H9 (cell line): ENCODE data around the gene KLF16. TPM values are rescaled to one million over a fixed set of nuclear protein-coding genes. Genes with fewer than 3 reads are reported as not detected.
A peak's percentile ranks its signal among the peaks of the same experiment; 100 is the strongest.

ENCODE experiments used
- DNase-seq: peaks from one replicate; pipeline ENCODE4 v3.0.0-alpha.2; 2017
- H2AFZ ChIP-seq: one replicate; pipeline ENCODE4 v1.6.1; 2013; ENCODE audit warnings: mild to moderate bottlenecking, low read length, control low read depth, moderate library complexity
- H2AK5ac ChIP-seq: 2 replicates; pipeline ENCODE4 v1.6.1; 2013; ENCODE audit warnings: low read length, control low read depth, mixed read lengths; ENCODE audit not compliant: insufficient read length
- H2BK120ac ChIP-seq: one replicate; pipeline ENCODE4 v1.6.1; 2013; ENCODE audit warnings: low read depth, mild to moderate bottlenecking, low read length, control low read depth, inconsistent platforms; ENCODE audit not compliant: poor library complexity, severe bottlenecking
- H2BK12ac ChIP-seq: 2 replicates; pipeline ENCODE4 v1.6.1; 2013; ENCODE audit warnings: low read length, control low read depth, mixed read lengths, low read depth; ENCODE audit not compliant: insufficient read length
- H2BK15ac ChIP-seq: 2 replicates; pipeline ENCODE4 v1.6.1; 2013; ENCODE audit warnings: low read depth, low read length, control low read depth
- H2BK20ac ChIP-seq: one replicate; pipeline ENCODE4 v1.6.1; 2013; ENCODE audit warnings: low read depth, mild to moderate bottlenecking, low read length, control low read depth, inconsistent platforms; ENCODE audit not compliant: poor library complexity, severe bottlenecking
- H2BK5ac ChIP-seq: 2 replicates; pipeline ENCODE4 v1.6.1; 2013; ENCODE audit warnings: low read length, control low read depth, mixed read lengths; ENCODE audit not compliant: insufficient read length
- H3K14ac ChIP-seq: 2 replicates; pipeline ENCODE4 v1.6.1; 2013; ENCODE audit warnings: low read length, control low read depth; ENCODE audit not compliant: insufficient read depth
- H3K18ac ChIP-seq: 2 replicates; pipeline ENCODE4 v1.6.1; 2013; ENCODE audit warnings: low read depth, mild to moderate bottlenecking, mixed read lengths, low read length, control low read depth; ENCODE audit not compliant: insufficient read length
- H3K23ac ChIP-seq: 2 replicates; pipeline ENCODE4 v1.6.1; 2013; ENCODE audit warnings: low read length, control low read depth, mixed read lengths, low read depth; ENCODE audit not compliant: insufficient read length
- H3K23me2 ChIP-seq: 2 replicates; pipeline ENCODE4 v1.6.1; 2013; ENCODE audit warnings: low read depth, mild to moderate bottlenecking, mixed read lengths, low read length, control low read depth; ENCODE audit not compliant: insufficient read length, poor library complexity, severe bottlenecking
- H3K27ac ChIP-seq: 2 replicates; pipeline ENCODE4 v1.5.1; 2013; ENCODE audit warnings: low read length, control low read depth, mixed read lengths, low read depth; ENCODE audit not compliant: insufficient read length
- H3K27me3 ChIP-seq: 2 replicates; pipeline ENCODE4 v1.6.1; 2013; ENCODE audit warnings: low read length, control low read depth, inconsistent platforms; ENCODE audit not compliant: insufficient read depth
- H3K4ac ChIP-seq: 2 replicates; pipeline ENCODE4 v1.6.1; 2013; ENCODE audit warnings: low read depth, mild to moderate bottlenecking, control low read depth, inconsistent platforms, low read length, moderate library complexity
- H3K4me1 ChIP-seq: 2 replicates; pipeline ENCODE4 v1.6.1; 2013; ENCODE audit warnings: low read length, control low read depth, inconsistent platforms; ENCODE audit not compliant: insufficient read depth
- H3K4me2 ChIP-seq: 2 replicates; pipeline ENCODE4 v1.6.1; 2013; ENCODE audit warnings: low read length, control low read depth, mixed read lengths; ENCODE audit not compliant: insufficient read length, insufficient read depth
- H3K56ac ChIP-seq: 2 replicates; pipeline ENCODE4 v1.6.1; 2013; ENCODE audit warnings: low read depth, mild to moderate bottlenecking, mixed read lengths, low read length, control low read depth; ENCODE audit not compliant: insufficient read length
- H3K79me1 ChIP-seq: 2 replicates; pipeline ENCODE4 v1.6.1; 2013; ENCODE audit warnings: low read depth, mild to moderate bottlenecking, moderate library complexity, low read length, control low read depth, inconsistent platforms; ENCODE audit not compliant: insufficient read depth, poor library complexity, severe bottlenecking
- H3K79me2 ChIP-seq: 2 replicates; pipeline ENCODE4 v1.6.1; 2013; ENCODE audit warnings: low read length, control low read depth, inconsistent platforms; ENCODE audit not compliant: insufficient read depth
- H3K9ac ChIP-seq: 2 replicates; pipeline ENCODE4 v1.6.1; 2013; ENCODE audit warnings: low read length, control low read depth, mixed read lengths; ENCODE audit not compliant: insufficient read length; ENCODE audit errors: extremely low read depth
- H3K9me3 ChIP-seq: one replicate; pipeline ENCODE4 v1.6.1; 2013; ENCODE audit warnings: low read depth, low read length, inconsistent platforms; ENCODE audit not compliant: control insufficient read depth
- H3T11ph ChIP-seq: one replicate; pipeline ENCODE4 v1.6.1; 2013; ENCODE audit warnings: mild to moderate bottlenecking, low read length, control low read depth, inconsistent platforms
- H4K20me1 ChIP-seq: one replicate; pipeline ENCODE4 v1.6.1; 2013; ENCODE audit not compliant: control insufficient read depth, insufficient read length, insufficient read depth
- H4K5ac ChIP-seq: 2 replicates; pipeline ENCODE4 v1.6.1; 2013; ENCODE audit warnings: low read depth, mild to moderate bottlenecking, mixed read lengths, low read length, control low read depth; ENCODE audit not compliant: insufficient read length
- H4K8ac ChIP-seq: replicated peaks from 2 replicates; pipeline ENCODE4 v1.6.1; 2013; ENCODE audit warnings: low read length, control low read depth, mixed read lengths, low read depth; ENCODE audit not compliant: insufficient read length
- H4K91ac ChIP-seq: 2 replicates; pipeline ENCODE4 v1.6.1; 2013; ENCODE audit warnings: low read depth, mild to moderate bottlenecking, moderate library complexity, mixed read lengths, low read length, control low read depth; ENCODE audit not compliant: insufficient read length
- H3K27ac Mint-ChIP-seq, 3 experiments: 2 replicates in 2 of 3; 3 replicates in 1 of 3; pipeline ENCODE4 v1.8.0; 2020 to 2021; ENCODE audit warnings: mixed read lengths in 3 of 3, mild to moderate bottlenecking in 1 of 3, moderate library complexity in 1 of 3
- H3K27me3 Mint-ChIP-seq: 2 replicates; pipeline ENCODE4 v1.8.0; 2021; ENCODE audit warnings: low read depth, mild to moderate bottlenecking, moderate library complexity, mixed read lengths
- H3K36me3 Mint-ChIP-seq, 3 experiments: 2 replicates in 2 of 3; 3 replicates in 1 of 3; pipeline ENCODE4 v1.8.0; 2020 to 2021; ENCODE audit warnings: low read depth in 3 of 3, mixed read lengths in 3 of 3; ENCODE audit not compliant: insufficient read depth in 1 of 3
- H3K4me1 Mint-ChIP-seq, 2 experiments: 2 replicates each; pipeline ENCODE4 v1.8.0; 2020; ENCODE audit warnings: mixed read lengths in 2 of 2
- H3K4me3 Mint-ChIP-seq, 2 experiments: 2 replicates in 1 of 2; 3 replicates in 1 of 2; pipeline ENCODE4 v1.8.0; 2020 to 2021; ENCODE audit warnings: mild to moderate bottlenecking in 2 of 2, mixed read lengths in 2 of 2, moderate library complexity in 1 of 2
- H3K9me3 Mint-ChIP-seq, 2 experiments: 2 replicates in 1 of 2; 3 replicates in 1 of 2; pipeline ENCODE4 v1.8.0; 2020; ENCODE audit warnings: mild to moderate bottlenecking in 2 of 2, mixed read lengths in 2 of 2, moderate library complexity in 1 of 2
- WGBS: extraction: QIAGEN DNeasy Blood & Tissue Kit; methylation state at CpG from one replicate; pipeline ENCODE4 v1.1.7; 2013; ENCODE audit warnings: missing lambda C conversion rate, low lambda C conversion rate, mixed read lengths; ENCODE audit not compliant: insufficient read length; ENCODE audit errors: extremely low coverage; 5-methylcytosine and 5-hydroxymethylcytosine counted together
- total RNA-seq: library from RNA; stranded (reverse); gene quantifications from 2 replicates; pipeline ENCODE4 v1.2.1, GENCODE V29; 2021
- TF ChIP-seq, protein P1 (sequence below): fragments of 200-600 bp; sonication (generic); conservative IDR thresholded peaks from 3 replicates; pipeline ENCODE4 v1.8.0; 2021; ENCODE audit warnings: antibody characterized with exemption, mild to moderate bottlenecking

KLF16 gene
- total RNA-seq, 1 experiment from 2014 or later = 66.8 TPM

DNA sequence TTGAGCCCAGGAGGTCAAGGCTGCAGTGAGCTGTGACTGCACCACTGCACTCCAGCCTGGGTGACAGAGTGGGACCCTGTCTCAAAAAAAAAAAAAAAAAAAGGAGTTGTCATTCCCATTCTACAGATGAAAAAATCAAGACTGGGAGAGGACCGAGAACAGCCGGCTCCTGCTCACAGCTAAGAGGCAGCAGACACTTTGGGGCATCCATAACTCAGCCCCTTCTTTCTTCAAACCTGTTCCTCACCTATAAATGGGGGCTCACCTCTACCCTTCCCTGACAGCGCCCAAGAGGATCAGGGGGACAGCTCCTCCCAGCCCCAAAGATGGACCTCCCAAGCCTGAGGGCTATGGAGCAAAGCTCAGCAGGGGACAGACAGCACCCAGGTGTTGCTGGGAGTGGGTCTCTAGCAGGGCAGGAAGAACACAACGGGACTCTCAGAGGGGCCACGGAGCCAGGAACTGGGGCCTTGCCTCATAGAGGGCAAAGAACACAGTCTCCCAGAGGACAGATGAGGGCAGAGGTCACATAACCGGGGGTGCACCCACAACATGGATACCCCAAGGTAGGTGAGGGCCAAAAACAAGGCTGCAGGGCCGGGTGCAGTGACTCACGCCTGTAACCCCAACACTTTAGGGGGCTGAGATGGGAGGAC, 3.4 kb upstream of the KLF16 start:
- peak overlapping the region in 1 of 2 experiments; percentile 38; a peak in 1 of 5 replicates for H3K4me3 Mint-ChIP-seq
- TF ChIP-seq, protein P1, sequence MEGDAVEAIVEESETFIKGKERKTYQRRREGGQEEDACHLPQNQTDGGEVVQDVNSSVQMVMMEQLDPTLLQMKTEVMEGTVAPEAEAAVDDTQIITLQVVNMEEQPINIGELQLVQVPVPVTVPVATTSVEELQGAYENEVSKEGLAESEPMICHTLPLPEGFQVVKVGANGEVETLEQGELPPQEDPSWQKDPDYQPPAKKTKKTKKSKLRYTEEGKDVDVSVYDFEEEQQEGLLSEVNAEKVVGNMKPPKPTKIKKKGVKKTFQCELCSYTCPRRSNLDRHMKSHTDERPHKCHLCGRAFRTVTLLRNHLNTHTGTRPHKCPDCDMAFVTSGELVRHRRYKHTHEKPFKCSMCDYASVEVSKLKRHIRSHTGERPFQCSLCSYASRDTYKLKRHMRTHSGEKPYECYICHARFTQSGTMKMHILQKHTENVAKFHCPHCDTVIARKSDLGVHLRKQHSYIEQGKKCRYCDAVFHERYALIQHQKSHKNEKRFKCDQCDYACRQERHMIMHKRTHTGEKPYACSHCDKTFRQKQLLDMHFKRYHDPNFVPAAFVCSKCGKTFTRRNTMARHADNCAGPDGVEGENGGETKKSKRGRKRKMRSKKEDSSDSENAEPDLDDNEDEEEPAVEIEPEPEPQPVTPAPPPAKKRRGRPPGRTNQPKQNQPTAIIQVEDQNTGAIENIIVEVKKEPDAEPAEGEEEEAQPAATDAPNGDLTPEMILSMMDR = no peak
- Histone ChIP-seq H3K79me1 (no peaks in the 10 kb centered on the region), H3K56ac (no peak overlapping the region), H4K8ac (no peak overlapping the region), H4K20me1 (peaks cover 3% of the 10 kb centered on the region), H2BK15ac (no peak overlapping the region), H3K9me3 (no peaks in the 10 kb centered on the region), H3K4me2 (no peak overlapping the region), H2AFZ (no peak overlapping the region), H3K18ac (no peak overlapping the region), H2BK20ac (no peak overlapping the region), H2AK5ac (no peak overlapping the region), H3K23me2 (peaks cover 6% of the 10 kb centered on the region), H3T11ph (no peak overlapping the region), H3K27me3 (no peaks in the 10 kb centered on the region), H3K9ac (no peak overlapping the region), H3K23ac (no peak overlapping the region), H3K27ac (no peak overlapping the region), H4K5ac (no peak overlapping the region), H2BK120ac (no peak overlapping the region), H2BK5ac (no peak overlapping the region), H3K4ac (no peak overlapping the region), H4K91ac (no peak overlapping the region), H3K4me1 (no peaks in the 10 kb centered on the region; the same call in 1 of the 2 replicates), H3K14ac (no peak overlapping the region), H2BK12ac (no peak overlapping the region), H3K79me2 (peaks cover 4% of the 10 kb centered on the region; the same call in 1 of the 2 replicates)
- no CpG with 5 or more reads among the region's 8 CpGs for WGBS
- peaks cover 0 to 8% (median 2%) of the 10 kb centered on the region in 3 experiments; a peak in 2 of 7 replicates for H3K36me3 Mint-ChIP-seq
- peaks cover under 1 to 3% of the 10 kb centered on the region in 2 experiments; a peak in 3 of 4 replicates for H3K4me1 Mint-ChIP-seq
- no peak for DNase-seq
- H3K27me3 Mint-ChIP-seq = no peaks in the 10 kb centered on the region
- peak overlapping the region in 1 of 3 experiments; percentile 70; a peak in 1 of 7 replicates for H3K27ac Mint-ChIP-seq
- no peaks in the 10 kb centered on the region for H3K9me3 Mint-ChIP-seq
